Smooth muscle cell (in vitro differentiated cells): Measurements from ENCODE around the gene AP1S1. TPM values are rescaled to one million over a fixed set of nuclear protein-coding genes. Genes with fewer than 3 reads are reported as not detected.

Source experiments
- DNase-seq: peaks from one replicate; lab custom pipeline; 2025; ENCODE audit not compliant: unreplicated experiment; lab: John Stamatoyannopoulos, UW
- H2AFZ ChIP-seq: fragments of 200-600 bp; sonication (generic); 2 replicates; pipeline ENCODE4 v1.6.0; 2016; ENCODE audit warnings: antibody characterized with exemption, low read depth, mild to moderate bottlenecking
- H3F3A ChIP-seq: fragments of 200-600 bp; sonication (generic); 2 replicates; pipeline ENCODE4 v1.6.0; 2017; ENCODE audit warnings: antibody characterized with exemption, low read depth
- H3K27ac ChIP-seq: fragments of 200-600 bp; sonication (generic); 2 replicates; pipeline ENCODE4 v1.5.1; 2016; ENCODE audit warnings: low read depth, mild to moderate bottlenecking
- H3K27me3 ChIP-seq: fragments of 200-600 bp; sonication (generic); 2 replicates; pipeline ENCODE4 v1.6.1; 2016; ENCODE audit warnings: low read depth, mild to moderate bottlenecking
- H3K36me3 ChIP-seq: fragments of 200-600 bp; sonication (generic); 2 replicates; pipeline ENCODE4 v1.5.1; 2016; ENCODE audit warnings: low read depth
- H3K4me1 ChIP-seq: fragments of 200-600 bp; sonication (generic); 2 replicates; pipeline ENCODE4 v1.5.1; 2016; ENCODE audit warnings: low read depth
- H3K4me2 ChIP-seq: fragments of 200-600 bp; sonication (generic); 2 replicates; pipeline ENCODE4 v1.6.0; 2016; ENCODE audit warnings: mild to moderate bottlenecking
- H3K4me3 ChIP-seq: fragments of 200-600 bp; sonication (generic); 2 replicates; pipeline ENCODE4 v1.5.1; 2016; ENCODE audit warnings: mild to moderate bottlenecking
- H3K79me2 ChIP-seq: fragments of 200-600 bp; sonication (generic); 2 replicates; pipeline ENCODE4 v1.6.0; 2016; ENCODE audit warnings: low read depth, mild to moderate bottlenecking
- H3K9ac ChIP-seq: fragments of 200-600 bp; sonication (generic); 2 replicates; pipeline ENCODE4 v1.6.0; 2016; ENCODE audit warnings: low read depth
- H3K9me3 ChIP-seq: fragments of 200-600 bp; sonication (generic); replicated peaks from 2 replicates; pipeline ENCODE4 v1.5.1; 2016; ENCODE audit warnings: low read depth
- H4K20me1 ChIP-seq: fragments of 200-600 bp; sonication (generic); 2 replicates; pipeline ENCODE4 v1.6.0; 2016; ENCODE audit warnings: low read depth
- CTCF ChIP-seq: fragments of 200-600 bp; sonication (generic); IDR thresholded peaks from 2 replicates; pipeline ENCODE4 v1.5.1; 2017; ENCODE audit warnings: borderline replicate concordance, mild to moderate bottlenecking, antibody characterized with exemption; ENCODE audit not compliant: insufficient read depth, poor library complexity, severe bottlenecking
- WGBS: methylation state at CpG from one replicate; pipeline ENCODE4 v1.1.7; 2016; ENCODE audit warnings: low lambda C conversion rate; 5-methylcytosine and 5-hydroxymethylcytosine counted together
- polyA plus RNA-seq: library from polyadenylated mRNA; unstranded; fragments of >200 nt; fragmentation: Nextera tagmentation; extraction: Ambion mirVana; gene quantifications from 2 replicates; pipeline ENCODE4 v1.2.1, GENCODE V29; 2016
- total RNA-seq: library from RNA; depleted of rRNA; stranded (reverse); fragments of >200 nt; gene quantifications from 2 replicates; pipeline ENCODE4 v1.2.3, GENCODE V29; 2014

AP1S1 gene
- total and polyA plus RNA-seq, 2 experiments from 2014 or later, result 44.0 to 104 TPM

- 86% methylated on average over 9 of the region's 9 CpGs for WGBS
- Histone ChIP-seq H3K27ac (peak overlapping the region; percentile 93), H3K27me3 (no peaks in the 10 kb centered on the region), H3K36me3 (no peaks in the 10 kb centered on the region), H2AFZ (no peak overlapping the region), H3K9me3 (no peaks in the 10 kb centered on the region), H4K20me1 (peaks cover 8% of the 10 kb centered on the region), H3K4me2 (peak overlapping the region; percentile 41), H3K4me3 (no peak overlapping the region), H3F3A (peaks cover 43% of the 10 kb centered on the region), H3K4me1 (peaks cover 21% of the 10 kb centered on the region), H3K9ac (peak overlapping the region; percentile 69), H3K79me2 (no peaks in the 10 kb centered on the region)
- DNase-seq, result no peak
- TF ChIP-seq CTCF, result no peak
Observed at GRCh38 chr7:101137651-101138212, 16.5 kb upstream of the AP1S1 start.

GRCh38 chr7:101138213-101138870 is 15.9 kb upstream of the AP1S1 start:
- 4% methylated on average over 16 of the region's 16 CpGs for WGBS
- DNase-seq, result peak; percentile 91
- H3K79me2 ChIP-seq, result no peaks in the 10 kb centered on the region

GRCh38 chr7:101140339-101140699 is 14.0 kb upstream of the AP1S1 start:
- peak overlapping the region; percentile 54 for H3K27ac ChIP-seq
- no peak overlapping the region for H3K4me3 ChIP-seq
- H3F3A ChIP-seq, result peaks cover 17% of the 10 kb centered on the region
- H3K9me3 ChIP-seq, result no peaks in the 10 kb centered on the region
- TF ChIP-seq CTCF, result no peak
- H4K20me1 ChIP-seq, result no peaks in the 10 kb centered on the region
- H3K36me3 ChIP-seq, result no peaks in the 10 kb centered on the region
- H3K9ac ChIP-seq, result no peak overlapping the region
- no peak for DNase-seq
- no peaks in the 10 kb centered on the region for H3K27me3 ChIP-seq
- no peaks in the 10 kb centered on the region for H3K79me2 ChIP-seq
- H3K4me2 ChIP-seq, result no peak overlapping the region
- H3K4me1 ChIP-seq, result peaks cover 4% of the 10 kb centered on the region
- 43% methylated on average over 3 of the region's 3 CpGs for WGBS
- no peak overlapping the region for H2AFZ ChIP-seq

More at GRCh38 chr7:101138213-101138870, 15.9 kb upstream of the AP1S1 start:
- Histone ChIP-seq H3K4me1 (peaks cover 20% of the 10 kb centered on the region), H4K20me1 (peaks cover 4% of the 10 kb centered on the region), H3K4me2 (peak overlapping the region; percentile 41), H3K36me3 (no peaks in the 10 kb centered on the region), H3K27me3 (no peaks in the 10 kb centered on the region), H3K9ac (peak overlapping the region; percentile 69), H3F3A (peaks cover 36% of the 10 kb centered on the region), H2AFZ (no peak overlapping the region), H3K4me3 (no peak overlapping the region), H3K27ac (peak overlapping the region; percentile 93), H3K9me3 (no peaks in the 10 kb centered on the region)
- peak; percentile 91 for TF ChIP-seq CTCF
